Spleen (tissue), 7 donors: ENCODE results near the gene EFCAB3.
"Not testable (repeated sequence)": the region's sequence is repeated elsewhere in the genome, so short reads cannot be mapped to it uniquely, and the experiment has no call there.

Experiments used
- POLR2A ChIP-seq, 3 donors: fragments of 450-650 bp; IDR thresholded peaks; one replicate each; pipeline ENCODE4 v1.5.1; 2017; ENCODE audit warnings: antibody characterized with exemption in 3 of 3, mild to moderate bottlenecking in 1 of 3
- POLR2AphosphoS5 ChIP-seq, 3 donors: sonication (generic); formaldehyde crosslinking; IDR thresholded peaks; one replicate each; pipeline ENCODE4 v1.5.1; 2017; ENCODE audit warnings: antibody characterized with exemption in 3 of 3
- TF ChIP-seq, protein P1 (sequence below), 11 experiments: fragments of 200-600 bp in 7 of 11; fragments of 450-650 bp in 4 of 11; sonication (generic) in 4 of 11; IDR thresholded peaks in 8 of 11; conservative IDR thresholded peaks in 3 of 11; 1 replicate in 7 of 11; 2 replicates in 4 of 11; pipeline versions ENCODE4 v1.4.0 to v1.8.0; 2016 to 2021; ENCODE audit warnings: antibody characterized with exemption in 11 of 11, inconsistent platforms in 4 of 11, mild to moderate bottlenecking in 1 of 11
- donor health status: DM: no; HTN: no; CAD: no; lungs with moderate emphysema.
- donor health status: DM: no; HTN: no; CAD: no.
- donor health status: DM: no; HTN: no; CAD: no.

GRCh38 chr17:62441181-62441580, 60.8 kb downstream of the EFCAB3 start:
- TF ChIP-seq POLR2A, POLR2AphosphoS5 (IDR thresholded peaks at IDR 0.05): not testable (repeated sequence)
- TF ChIP-seq, protein P1, sequence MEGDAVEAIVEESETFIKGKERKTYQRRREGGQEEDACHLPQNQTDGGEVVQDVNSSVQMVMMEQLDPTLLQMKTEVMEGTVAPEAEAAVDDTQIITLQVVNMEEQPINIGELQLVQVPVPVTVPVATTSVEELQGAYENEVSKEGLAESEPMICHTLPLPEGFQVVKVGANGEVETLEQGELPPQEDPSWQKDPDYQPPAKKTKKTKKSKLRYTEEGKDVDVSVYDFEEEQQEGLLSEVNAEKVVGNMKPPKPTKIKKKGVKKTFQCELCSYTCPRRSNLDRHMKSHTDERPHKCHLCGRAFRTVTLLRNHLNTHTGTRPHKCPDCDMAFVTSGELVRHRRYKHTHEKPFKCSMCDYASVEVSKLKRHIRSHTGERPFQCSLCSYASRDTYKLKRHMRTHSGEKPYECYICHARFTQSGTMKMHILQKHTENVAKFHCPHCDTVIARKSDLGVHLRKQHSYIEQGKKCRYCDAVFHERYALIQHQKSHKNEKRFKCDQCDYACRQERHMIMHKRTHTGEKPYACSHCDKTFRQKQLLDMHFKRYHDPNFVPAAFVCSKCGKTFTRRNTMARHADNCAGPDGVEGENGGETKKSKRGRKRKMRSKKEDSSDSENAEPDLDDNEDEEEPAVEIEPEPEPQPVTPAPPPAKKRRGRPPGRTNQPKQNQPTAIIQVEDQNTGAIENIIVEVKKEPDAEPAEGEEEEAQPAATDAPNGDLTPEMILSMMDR (IDR thresholded peaks at IDR 0.05 in 8 of 11, conservative IDR thresholded peaks at IDR 0.05 in 3 of 11) = not testable (repeated sequence)
